Measurements from ENCODE around the gene ASAP3. TPM values are rescaled to one million over a fixed set of nuclear protein-coding genes. Genes with fewer than 3 reads are reported as not detected.

ASAP3 gene
- total and polyA plus RNA-seq, 2 of the 13 experiments (the other 11 are each of a cell fraction or from before 2014, with no cell fraction given), result 32.6 to 37.0 TPM

DNA sequence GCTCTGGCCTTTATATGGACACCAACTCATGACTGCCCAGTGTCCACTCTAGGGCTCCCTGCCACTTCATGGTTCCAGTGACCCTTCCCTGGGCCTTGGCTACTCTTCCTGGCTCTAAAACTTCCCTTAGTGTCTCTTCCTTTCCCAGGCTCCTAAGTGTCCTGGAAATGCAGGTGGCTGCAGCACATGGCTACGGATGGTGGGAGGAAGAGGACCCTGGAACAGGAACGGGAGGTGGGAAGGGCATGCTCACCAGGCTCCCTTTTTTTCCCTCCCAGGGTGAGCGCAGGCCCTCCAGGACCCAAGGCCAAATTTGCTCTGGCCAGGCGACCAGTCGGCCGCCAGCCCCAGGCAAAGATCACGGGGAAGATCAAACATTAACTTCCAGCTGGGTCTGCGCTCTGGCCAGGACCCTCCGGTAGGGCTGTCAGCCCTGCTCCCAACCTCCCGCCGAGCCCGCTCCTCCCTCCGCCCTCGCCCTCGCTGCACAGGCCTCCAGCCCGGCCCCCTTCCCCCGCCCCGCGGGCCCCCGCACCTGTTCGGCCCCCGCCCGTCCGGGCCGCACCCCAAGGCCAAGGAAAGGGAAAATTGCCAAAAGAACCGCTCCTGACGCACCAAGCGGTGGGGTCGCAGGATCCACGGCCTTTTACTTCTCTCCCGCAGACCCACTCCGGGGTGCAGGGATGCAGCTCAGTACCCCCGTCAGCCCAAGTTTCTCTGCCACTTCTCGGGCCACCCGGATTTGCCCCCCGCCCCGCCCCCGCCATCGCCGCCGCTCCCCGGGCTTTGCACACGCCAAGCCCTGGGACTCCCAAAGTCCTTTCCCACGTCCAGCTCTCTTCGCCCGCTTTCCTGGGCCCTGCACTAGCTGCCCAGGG is 60.3 kb downstream of the ASAP3 start (continued):
- TF ChIP-seq, protein P1, sequence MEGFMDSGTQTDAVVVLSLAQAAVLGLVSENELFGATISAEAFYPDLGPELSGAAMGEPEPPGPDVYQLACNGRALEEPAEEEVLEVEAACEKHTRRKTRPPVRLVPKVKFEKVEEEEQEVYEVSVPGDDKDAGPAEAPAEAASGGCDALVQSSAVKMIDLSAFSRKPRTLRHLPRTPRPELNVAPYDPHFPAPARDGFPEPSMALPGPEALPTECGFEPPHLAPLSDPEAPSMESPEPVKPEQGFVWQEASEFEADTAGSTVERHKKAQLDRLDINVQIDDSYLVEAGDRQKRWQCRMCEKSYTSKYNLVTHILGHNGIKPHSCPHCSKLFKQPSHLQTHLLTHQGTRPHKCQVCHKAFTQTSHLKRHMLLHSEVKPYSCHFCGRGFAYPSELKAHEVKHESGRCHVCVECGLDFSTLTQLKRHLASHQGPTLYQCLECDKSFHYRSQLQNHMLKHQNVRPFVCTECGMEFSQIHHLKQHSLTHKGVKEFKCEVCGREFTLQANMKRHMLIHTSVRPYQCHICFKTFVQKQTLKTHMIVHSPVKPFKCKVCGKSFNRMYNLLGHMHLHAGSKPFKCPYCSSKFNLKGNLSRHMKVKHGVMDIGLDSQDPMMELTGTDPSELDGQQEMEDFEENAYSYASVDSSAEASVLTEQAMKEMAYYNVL (CRISPR knock-in tag; IDR thresholded peaks at IDR 0.05; ENCODE audit: borderline replicate concordance), result peak; percentile 58; the same call in 1 of the 2 replicates
- TF ChIP-seq, protein P2, sequence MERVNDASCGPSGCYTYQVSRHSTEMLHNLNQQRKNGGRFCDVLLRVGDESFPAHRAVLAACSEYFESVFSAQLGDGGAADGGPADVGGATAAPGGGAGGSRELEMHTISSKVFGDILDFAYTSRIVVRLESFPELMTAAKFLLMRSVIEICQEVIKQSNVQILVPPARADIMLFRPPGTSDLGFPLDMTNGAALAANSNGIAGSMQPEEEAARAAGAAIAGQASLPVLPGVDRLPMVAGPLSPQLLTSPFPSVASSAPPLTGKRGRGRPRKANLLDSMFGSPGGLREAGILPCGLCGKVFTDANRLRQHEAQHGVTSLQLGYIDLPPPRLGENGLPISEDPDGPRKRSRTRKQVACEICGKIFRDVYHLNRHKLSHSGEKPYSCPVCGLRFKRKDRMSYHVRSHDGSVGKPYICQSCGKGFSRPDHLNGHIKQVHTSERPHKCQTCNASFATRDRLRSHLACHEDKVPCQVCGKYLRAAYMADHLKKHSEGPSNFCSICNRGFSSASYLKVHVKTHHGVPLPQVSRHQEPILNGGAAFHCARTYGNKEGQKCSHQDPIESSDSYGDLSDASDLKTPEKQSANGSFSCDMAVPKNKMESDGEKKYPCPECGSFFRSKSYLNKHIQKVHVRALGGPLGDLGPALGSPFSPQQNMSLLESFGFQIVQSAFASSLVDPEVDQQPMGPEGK (CRISPR knock-in tag; IDR thresholded peaks at IDR 0.05), result peak; percentile 92
- TF ChIP-seq ZNF777 (CRISPR knock-in tag; IDR thresholded peaks at IDR 0.05), result no peak
- TF ChIP-seq BCL6 (CRISPR knock-in tag; IDR thresholded peaks at IDR 0.05), result 0 out of 2 replicates have a peak, but pooled peaks have one; percentile 12
- peak; percentile 78; the same call in 1 of the 2 replicates for TF ChIP-seq ZNF879 (CRISPR knock-in tag; IDR thresholded peaks at IDR 0.05)
- TF ChIP-seq ZNF414 (CRISPR knock-in tag; IDR thresholded peaks at IDR 0.05), result no peak; the same call in 1 of the 2 replicates
- no peak for TF ChIP-seq JUND (CRISPR knock-in tag; IDR thresholded peaks at IDR 0.05)
- TF ChIP-seq ZNF749 (CRISPR knock-in tag; IDR thresholded peaks at IDR 0.05; ENCODE audit: borderline replicate concordance), result no peak
- TF ChIP-seq ZNF251 (CRISPR knock-in tag; IDR thresholded peaks at IDR 0.05), result no peak
- TF ChIP-seq KDM5B (CRISPR knock-in tag; IDR thresholded peaks at IDR 0.05; ENCODE audit: borderline replicate concordance), result 0 out of 2 replicates have a peak, but pooled peaks have one; percentile 18
- peak; percentile 42; the same call in 1 of the 2 replicates for TF ChIP-seq ZNF770 (CRISPR knock-in tag; IDR thresholded peaks at IDR 0.05)
- no peak for TF ChIP-seq ZNF615 (CRISPR knock-in tag; IDR thresholded peaks at IDR 0.05; ENCODE audit: borderline replicate concordance)
- peak; percentile 13; the same call in 1 of the 2 replicates for TF ChIP-seq CCDC6 (CRISPR knock-in tag; IDR thresholded peaks at IDR 0.05)
- TF ChIP-seq DDIT3 (CRISPR knock-in tag; IDR thresholded peaks at IDR 0.05), result no peak
- peak; percentile 85 for TF ChIP-seq POLR2G (IDR thresholded peaks at IDR 0.05; ENCODE audit: low read depth, low read length)
- peak; percentile 32; the same call in 1 of the 2 replicates for TF ChIP-seq GABPB1 (CRISPR knock-in tag; IDR thresholded peaks at IDR 0.05)
- no peak for TF ChIP-seq RFX5 (IDR thresholded peaks at IDR 0.05; ENCODE audit: low read depth, low read length)
- TF ChIP-seq HNF4A (CRISPR knock-in tag; IDR thresholded peaks at IDR 0.05), result peak; percentile 62
- no peak for TF ChIP-seq SRSF1 (optimal IDR thresholded peaks at IDR 0.05; ENCODE audit: low read depth, low read length)
- TF ChIP-seq, protein P3, sequence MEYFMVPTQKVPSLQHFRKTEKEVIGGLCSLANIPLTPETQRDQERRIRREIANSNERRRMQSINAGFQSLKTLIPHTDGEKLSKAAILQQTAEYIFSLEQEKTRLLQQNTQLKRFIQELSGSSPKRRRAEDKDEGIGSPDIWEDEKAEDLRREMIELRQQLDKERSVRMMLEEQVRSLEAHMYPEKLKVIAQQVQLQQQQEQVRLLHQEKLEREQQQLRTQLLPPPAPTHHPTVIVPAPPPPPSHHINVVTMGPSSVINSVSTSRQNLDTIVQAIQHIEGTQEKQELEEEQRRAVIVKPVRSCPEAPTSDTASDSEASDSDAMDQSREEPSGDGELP (IDR thresholded peaks at IDR 0.05; ENCODE audit: borderline replicate concordance, low read depth), result peak; percentile 86; the same call in 1 of the 2 replicates

Data from HepG2 (cell line).